HG03108 (cell line): ENCODE data around the gene SLC2A4RG.

ENCODE experiments used
- ATAC-seq: cut with Tn5 transposase; IDR thresholded peaks from one replicate; pipeline ENCODE4 v1.9.1; 2021; ENCODE audit warnings: moderate library complexity; ENCODE audit not compliant: unreplicated experiment

SLC2A4RG gene

DNA sequence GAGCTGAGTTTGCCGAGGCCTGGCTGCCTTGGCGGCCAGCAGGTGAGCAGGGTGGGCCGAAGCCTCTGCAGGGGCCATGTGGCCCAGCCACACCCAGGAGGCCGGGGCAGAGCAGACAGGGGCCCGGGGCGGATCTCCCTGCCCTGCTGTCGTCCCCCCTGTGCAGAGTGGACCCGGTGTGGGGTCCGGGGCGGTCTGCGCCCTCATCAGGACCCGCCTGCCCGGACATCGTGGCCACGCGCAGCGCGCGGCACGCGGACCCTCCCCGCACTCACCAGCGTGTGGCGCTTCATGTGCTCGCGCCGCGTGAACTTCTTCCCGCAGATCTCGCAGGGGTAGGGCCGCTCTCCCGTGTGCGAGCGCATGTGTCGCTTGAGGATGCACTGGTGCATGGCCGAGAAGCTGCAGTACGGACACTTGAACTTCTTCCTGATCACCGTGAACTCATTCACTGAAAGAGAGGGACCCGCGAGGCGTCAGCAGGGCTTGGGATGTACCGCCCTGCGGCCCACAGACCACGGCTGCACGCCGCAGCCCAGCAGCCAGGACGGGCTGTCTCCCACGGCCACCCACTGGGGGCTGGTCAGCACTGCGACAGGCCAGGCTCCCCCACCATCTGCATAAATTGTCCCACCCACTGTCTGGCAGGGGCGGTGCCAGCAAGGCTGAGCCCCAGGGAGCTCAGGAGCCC lies 13.0 kb downstream of the SLC2A4RG start:
- ATAC-seq, result no peak

DNA sequence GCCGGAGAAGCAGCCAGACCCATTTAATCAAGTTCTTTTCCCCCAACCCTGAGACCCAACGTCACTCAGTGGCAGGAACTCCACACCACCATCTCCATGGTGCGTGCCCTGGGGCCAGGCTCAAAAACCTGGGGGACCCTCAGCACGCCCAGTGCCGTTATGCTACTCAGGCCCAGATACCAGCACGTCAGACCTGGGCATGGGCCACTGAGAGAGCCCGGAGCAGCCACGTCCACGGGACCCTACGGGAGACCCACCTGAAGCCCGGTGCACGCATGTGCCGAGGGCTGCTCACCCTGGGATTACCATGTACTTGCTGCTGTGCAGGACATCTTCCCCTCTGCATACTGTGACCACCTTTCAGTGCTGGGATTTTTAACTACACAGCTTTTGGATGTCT lies 13.8 kb downstream of the SLC2A4RG start:
- ATAC-seq, result no peak

DNA sequence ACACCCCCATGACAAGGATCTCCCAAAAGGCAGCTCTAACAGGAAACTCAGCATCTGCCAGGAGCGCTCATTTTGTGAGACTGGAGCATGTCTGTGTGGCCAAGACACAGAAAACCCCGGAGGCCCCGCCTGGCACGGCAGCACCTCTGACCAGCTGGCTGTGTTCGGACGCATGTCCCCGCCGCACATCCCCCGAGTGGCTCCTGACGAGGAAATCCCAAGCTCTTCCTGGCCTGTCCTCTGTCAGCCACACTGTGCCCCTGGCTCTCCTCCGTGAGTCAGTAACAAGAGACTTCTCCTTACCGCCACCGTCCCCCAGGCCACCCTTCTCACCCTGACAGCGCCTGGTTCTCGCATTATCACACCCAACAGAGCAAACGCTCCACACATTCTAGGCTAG lies 14.4 kb downstream of the SLC2A4RG start:
- no peak for ATAC-seq

DNA sequence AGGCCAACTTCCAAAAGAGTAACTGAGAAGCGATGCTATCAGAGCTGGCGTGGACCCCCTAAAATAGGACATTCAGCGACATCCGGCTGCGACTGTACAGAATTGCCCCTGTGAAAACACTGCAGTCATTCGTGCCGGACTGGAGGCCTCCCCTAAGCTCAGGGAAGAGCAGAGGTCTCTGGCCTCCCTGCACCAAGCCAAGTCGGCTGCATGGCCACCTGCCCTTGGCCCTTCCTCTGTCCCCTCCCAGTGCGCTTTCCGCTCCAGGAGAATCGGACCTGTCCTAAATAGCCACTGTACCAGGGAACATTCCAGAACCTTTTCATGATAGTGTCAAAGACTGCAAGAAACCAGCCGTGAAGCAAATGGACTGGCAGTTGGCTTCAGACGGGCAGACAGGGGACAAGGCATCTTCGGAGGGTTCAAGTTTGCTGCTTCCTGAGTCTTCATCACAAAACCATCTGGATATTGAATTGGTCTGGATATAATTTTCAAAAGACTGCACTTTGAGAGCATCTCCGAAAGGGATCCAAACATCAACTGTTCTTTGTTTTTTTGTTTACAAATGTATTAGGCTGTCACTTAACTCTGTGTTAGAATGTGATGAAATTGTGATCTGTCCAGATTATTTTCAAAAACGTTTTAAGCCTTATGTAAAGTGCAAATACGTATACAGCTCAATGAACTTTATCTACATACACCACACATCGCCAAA lies 16.5 kb downstream of the SLC2A4RG start:
- no peak for ATAC-seq

DNA sequence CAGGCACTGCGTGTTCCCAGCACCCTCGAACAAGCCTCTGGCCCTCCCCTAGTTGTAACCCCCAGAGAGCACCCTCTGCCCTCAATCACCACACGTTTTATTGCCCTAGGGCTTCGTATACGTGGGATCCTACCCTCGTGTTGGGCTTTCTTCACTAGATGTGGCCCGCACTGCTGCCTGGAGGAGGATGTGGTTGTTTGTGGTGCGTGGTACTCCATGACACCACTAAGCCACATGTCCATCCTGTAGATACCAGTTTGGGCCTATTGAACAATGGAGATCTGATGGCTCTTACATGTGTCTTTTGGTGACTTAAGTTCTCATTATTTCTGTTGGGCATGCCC lies 17.0 kb downstream of the SLC2A4RG start:
- ATAC-seq, result no peak

DNA sequence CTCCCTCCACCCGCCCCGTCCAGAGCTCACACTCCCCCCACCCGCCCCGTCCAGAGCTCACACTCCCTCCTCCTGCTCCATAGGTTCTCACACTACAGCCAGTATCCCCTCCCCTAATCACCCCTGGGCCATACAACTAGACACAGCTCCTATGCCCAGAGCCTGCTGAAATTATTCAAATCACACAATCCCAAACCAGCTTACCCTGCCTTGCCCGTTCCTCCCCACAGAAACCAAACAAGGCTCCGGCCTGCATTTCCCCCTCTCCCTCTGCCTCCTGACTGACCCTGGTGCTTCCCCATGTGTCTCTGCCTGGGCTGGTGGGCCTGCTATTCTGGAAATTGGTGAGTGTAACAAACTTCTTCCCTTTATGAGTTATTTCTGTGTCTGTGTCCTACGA lies 18.6 kb downstream of the SLC2A4RG start:
- ATAC-seq, result no peak

DNA sequence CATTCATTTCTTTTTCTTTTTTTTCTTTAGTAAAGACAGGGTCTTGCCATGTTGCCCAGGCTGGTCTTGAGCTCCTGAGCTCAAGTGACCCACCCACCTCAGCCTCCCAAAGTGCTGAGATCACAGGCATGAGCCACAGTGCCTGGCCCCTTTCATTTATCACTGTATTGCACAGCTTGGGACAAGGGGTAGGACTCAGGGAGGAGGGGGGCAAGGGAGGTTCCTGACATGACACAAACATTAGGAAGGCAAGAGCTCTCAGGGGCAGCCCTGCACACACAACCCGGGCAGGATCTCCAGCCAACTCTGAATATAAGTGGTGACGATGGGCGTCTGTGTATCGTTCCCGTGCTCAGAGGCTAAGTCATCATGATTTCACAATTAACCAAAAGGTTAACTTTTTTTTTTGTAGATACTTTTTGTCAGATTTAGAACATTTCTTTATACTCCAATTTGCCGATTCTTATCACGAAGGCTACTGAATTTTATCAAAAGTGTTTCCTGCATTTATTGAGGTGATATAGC lies 19.9 kb downstream of the SLC2A4RG start:
- no peak for ATAC-seq

DNA sequence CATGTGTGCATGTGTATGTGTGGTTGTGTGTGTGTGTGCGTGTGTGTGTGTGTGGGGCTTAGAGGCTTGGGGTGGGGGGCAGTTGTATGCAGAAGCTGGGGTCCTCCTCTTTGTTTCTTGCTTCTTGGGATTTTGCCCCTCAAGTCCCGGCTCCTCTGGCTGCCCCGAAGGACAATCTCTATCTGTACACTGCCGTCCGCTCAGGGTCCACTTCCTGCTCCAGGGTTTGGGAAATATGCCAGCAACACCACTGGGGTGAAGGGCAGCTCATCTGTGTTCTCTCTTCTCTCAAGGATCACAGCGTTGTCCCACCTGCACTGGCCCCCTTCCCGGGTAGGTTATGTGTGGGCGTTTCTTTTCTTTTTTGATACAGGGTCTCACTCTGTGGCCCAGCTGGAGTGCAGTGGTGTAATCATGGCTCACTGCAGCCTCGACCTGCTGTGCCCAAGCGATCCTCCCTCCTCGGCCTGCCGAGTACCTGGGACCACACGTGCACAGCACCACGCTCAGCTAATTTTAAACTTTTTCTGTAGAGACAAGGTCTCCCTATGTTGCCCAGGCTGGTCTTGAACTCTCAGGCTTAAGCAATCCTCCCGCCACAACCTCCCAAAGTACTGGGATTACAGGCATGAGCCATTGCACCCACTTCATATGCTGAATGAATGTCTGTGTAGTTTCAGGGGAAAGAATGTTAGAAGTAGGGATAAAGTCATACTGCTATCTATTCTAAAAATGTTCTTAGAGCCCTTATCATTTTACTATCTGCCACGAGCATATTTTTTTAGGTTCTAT lies 25.7 kb downstream of the SLC2A4RG start:
- no peak for ATAC-seq

DNA sequence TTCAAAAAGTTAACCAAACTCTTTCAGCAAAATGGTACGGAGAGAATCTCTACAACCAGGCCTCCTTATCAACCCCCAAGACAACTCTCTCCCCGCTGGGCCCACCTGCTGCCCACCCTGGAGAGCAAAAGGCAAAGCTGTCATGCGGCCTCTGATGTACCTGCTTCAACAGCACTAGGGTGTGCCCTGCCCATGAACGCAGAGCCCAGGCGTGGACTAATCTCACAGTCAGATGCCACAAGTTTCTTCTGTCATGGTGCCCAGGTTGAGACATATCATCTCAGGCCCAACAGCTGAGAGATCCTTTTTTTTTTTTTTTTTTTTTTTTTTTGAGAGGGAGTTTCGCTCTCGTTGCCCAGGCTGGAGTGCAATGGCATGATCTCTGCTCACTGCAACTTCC lies 26.3 kb downstream of the SLC2A4RG start:
- no peak for ATAC-seq

DNA sequence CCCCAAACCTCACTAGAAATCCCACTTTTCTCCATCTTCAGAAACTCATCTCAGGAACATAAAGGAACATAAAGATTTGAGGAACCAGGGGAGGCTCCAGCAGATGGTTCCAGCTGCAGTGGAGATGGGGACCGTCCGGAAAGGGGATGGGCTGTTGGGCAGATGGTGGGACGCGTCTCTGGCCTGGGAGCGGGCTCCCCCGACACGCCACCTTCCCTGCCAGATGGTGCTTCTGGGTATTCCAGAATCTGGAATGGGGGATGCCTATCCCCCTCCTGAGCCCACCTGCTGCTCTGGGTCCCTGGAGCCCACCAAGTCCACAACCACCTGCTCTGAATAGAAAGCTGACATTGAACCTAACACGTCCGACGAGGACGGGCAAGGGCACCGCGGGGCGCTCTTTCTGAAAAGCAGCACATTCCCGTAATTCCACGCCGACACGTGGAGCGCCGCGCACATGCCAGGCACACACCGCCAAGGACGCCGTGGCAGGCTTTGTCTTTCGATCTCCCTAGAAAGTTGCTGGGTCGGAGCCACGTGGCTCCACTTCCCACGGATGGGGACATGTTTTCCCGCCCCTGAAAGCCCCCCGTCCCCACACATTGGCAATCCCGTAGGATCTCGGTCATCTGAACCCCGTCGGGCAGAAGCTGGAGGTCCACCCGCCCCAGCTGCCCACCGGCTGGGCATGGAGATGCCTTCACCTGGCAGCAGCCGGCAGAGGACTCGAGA lies 27.3 kb downstream of the SLC2A4RG start:
- no peak for ATAC-seq

DNA sequence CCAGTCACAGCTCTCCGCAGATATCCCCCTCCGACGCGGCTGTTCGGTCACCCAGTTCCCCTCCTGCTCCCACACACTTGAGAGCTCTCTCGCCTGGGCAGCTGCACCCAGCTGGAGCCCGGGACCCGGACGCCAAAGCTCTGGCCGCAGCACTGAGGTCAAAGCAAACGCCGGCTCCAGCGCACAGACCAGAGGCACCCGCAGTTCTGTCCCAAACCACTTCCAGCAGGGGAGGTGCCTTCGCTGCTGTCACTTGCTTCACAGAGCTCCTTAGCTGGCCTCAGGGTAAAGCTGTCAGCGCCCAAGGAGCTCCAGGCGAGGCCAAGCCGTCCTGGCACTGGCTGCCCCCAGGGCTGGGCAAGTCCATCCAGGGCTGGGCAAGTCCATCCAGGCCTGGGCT lies 27.9 kb downstream of the SLC2A4RG start:
- no peak for ATAC-seq

DNA sequence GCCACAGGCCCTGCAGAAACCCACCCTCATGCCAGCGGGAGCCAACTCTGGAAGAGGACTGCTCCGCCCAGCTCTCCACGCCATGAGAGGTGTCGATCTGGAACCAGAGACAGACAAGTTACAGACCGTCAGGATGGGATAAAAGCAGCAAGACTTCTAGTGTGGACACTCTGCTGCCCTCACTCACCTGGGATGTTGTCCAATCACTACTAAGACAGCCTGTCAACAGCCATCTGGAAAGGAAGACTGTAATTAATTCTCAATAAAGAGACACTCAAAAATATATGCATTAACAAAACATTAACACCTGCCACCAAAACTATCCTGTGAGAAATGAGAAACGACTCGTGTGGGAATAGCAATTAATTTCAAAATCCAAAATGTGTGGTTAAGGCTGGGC lies 28.3 kb downstream of the SLC2A4RG start:
- no peak for ATAC-seq

DNA sequence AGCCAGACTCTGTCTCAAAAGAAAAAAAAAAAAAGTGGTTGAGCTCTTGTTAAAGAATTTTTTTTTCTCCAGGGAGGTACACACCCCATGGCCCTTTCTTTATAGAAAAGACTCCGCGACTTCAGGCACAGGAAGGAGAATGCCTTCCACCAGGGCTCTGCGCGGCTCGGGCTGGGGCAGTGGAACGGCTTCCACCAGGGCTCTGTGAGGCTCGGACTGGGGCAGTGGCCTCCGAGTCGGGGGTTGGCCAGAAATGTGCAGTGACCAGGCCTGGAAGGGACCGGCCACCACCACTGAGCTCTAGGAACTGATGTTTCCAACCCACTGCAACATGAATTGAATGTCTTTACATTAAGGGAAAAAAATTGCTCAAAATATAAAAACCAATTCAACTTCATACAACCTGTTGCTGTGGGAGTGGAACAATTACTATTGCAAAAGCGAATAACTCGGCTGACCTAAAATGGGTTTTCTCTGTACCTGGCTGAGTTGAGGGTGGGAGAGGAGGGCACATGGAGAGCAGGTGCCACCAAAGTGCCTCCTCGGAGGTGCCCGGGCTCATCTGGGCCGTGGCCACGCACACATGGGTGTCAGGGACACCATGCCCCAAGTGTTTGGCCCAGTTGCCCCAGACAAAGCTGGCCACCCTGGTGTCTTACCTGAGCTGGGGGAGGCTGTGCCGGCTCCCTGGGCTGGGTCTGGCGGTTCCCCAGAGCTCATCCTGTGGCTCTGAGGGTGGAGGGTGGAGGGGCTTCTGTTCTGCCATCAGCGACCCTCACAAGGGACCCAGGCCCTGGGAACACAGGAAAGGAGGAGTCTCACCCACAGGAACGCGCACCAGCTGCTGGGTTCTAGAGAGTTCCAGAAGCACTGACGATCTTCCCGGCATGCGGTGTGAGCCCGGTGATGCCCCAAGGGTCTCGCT lies 29.3 kb downstream of the SLC2A4RG start:
- no peak for ATAC-seq

DNA sequence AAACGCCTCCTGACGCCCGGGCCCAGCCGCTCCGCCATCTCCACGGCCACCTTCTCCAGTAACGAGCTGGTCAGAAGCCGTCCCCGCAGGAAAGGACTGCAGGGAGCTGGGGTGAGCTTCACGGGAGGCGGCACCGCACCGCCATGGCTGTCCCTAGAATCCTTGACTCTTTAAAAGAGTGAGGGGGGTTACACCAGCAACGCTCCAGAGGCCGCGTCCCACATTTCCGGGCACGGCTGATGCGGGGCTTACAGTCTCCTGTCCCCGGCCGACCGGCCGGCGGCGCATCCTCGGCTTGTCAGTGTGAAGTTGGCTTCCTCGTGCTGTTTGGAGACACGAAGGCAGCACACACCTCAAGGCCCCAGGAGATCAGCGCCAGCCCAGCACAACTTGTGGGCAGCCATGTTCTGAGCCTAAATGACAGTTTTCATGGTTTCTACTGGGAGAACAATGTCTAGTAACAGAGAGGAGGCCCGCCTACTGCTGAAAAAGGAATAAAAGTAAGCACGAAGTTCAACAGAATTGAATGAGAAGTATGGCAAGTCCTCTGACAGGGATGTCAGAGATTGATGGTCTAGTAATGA lies 30.4 kb downstream of the SLC2A4RG start:
- no peak for ATAC-seq

DNA sequence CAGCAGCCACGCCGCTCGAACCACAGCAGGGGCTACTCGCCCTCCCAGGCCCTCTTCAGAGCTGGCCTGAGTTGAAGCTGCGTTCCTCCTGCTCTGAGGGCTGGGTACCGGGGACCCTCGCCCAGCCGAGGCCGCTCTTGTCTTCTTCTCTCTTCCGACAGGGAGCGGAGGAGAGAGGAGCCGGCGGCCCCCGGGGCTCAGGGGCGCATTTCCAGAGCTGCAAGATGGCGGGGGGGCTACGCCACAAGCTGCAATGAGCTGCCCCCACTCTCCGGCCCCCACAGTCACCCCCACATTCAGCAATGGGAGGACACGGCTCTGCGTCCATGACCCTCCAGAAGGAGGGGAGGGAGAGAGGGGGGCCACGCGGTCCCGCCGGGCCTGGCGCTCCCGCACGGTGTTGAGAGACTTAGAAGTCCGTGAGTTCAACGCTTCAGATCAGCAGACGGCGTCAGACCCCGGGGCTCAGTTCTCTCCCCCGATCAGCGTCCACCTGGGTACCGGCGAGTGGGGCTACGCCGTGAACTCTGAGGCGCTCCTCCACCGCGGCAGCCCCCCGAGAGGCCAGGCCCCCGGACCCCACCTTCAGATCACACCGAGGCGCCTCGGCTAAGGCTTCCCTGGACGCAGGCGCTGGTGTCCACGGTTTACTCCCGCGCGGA lies 31.6 kb downstream of the SLC2A4RG start:
- ATAC-seq, result no peak

DNA sequence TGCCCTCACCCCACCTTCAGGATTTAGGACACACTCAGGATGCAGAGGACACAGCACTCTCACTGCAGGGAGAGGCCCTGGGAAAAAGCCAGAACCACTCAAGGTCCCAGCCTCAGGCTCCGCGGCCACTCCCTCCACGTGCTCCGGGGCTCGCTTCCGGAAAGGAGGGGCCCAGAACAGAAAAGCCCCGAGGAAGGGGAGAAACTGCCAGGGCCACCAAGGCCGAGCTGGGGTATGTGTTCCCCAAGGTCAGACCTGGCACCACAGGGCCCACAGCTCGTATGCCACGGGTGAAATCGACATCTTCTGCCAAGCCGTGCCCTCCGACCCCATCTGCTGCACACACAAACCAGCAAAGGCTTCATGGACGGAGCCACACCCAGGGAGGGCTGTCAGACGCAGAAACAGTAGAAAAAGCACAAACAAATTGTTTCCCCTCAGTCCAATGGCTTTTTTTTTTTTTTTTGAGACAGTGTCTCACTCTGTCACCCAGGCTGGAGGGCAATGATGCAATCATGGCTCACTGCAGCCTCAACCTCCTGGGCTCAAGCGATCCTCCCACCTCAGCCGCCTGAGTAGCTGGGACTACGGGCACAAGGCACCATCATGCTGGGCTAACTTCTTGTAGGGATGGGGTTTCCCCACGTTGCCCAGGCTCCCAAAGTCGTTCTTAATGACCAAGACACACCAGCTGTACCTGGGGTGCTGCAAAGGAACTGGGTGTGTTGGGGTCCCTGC lies 33.4 kb downstream of the SLC2A4RG start:
- ATAC-seq, result no peak

DNA sequence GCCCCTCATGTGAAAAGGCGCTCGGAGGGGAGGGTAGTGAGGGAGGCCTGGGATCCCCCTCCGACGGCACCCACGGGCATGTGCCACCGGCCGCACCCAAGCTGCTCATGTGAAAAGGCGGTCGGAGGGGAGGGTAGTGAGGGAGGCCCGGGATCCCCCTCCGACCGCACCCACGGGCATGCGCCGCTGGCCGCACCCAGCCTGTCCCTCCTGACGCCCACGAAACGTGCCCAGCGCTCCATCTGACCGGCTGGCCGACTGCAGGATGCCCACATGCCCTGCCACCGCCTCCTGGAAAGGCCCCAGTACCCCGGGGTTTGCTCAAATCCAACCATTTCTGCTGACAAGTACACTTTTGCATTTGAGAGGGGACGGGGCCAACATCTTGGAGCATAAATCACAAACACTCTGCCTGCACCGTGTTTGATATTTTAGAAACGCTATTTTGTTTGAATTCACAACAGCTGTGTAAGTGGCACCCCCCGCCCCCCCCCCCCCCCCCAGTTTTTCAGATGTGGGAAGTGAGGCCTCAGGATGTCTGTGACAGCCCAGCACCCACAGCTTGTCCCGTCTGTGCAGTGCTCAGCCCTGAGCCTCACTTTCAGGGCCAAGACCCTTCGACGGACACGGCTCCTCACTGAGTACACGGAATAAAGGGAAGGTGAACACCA lies 34.1 kb downstream of the SLC2A4RG start:
- no peak for ATAC-seq

DNA sequence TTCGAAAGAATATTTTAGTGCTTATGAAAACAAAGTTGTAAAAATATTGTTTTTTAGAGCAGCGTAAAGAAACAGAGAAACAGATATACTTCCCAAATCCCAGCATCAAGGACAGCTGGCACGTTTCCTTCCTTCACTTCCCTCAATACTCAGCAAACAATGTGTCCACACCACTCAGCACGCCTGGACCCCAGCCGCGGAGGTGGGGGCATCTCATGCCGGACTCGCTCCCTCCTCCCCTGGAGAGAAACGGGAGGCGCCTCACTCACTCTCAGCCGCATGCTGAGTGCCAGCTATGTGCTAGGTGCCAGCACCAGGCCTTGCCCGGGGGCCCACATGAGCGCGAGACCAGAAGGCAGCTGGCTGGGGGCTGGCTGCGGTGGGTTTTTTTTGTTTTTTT lies 34.7 kb downstream of the SLC2A4RG start:
- no peak for ATAC-seq
